ENCODE data around the gene PPP1R9B. TPM values are rescaled to one million over a fixed set of nuclear protein-coding genes. Genes with fewer than 3 reads are reported as not detected.

Gene PPP1R9B
- total RNA-seq, 3 donors from 2014 or later (not counting 1 experiment from before 2014, with no cell fraction given) = 124 to 162 (median 135) TPM

DNA sequence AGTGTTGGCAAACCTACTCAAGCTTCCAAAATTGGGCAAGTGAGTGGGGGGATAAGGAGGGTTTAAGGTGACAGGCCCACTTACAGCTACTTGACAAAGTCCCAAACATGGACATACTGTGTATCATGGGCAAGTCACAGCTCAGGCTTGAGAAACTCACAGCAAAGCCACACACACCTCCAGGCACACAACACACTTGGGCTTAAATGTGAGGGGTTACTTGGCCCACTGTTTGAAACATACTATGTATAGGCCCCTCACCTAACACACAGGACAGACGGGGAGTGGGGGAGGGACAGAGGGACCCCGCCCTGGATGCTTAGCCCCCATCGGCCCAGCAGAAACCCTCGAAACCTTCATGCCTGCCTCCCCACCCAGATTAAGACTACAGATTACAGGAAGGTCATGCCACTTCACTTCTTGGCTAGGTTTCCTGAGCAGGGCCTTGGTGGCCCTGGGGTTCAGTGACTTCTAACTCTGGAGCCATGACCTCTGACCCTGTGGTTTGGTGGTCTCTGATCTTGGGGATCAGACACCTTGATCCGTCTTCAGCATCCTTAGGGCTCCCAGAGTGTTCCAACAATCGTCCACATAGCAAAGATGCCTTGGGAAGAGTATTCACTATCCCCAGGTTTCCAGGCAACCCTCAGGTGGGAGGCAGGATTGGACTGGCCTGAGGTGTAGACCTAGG lies 18.2 kb downstream of the PPP1R9B start:
- ATAC-seq (no peak), DNase-seq (no peak)
- peaks cover 37% of the 10 kb centered on the region for H3K4me1 ChIP-seq (ENCODE audit: control insufficient read depth, insufficient read depth, low read length)
- Mint-ChIP-seq H3K27ac (peak overlapping the region; percentile 70 to 75), H3K4me3 (peak overlapping the region; percentile 59), H3K36me3 (no peaks in the 10 kb centered on the region), H3K4me1 (peaks cover 21 to 50% of the 10 kb centered on the region in 2 donors), H3K9me3 (no peaks in the 10 kb centered on the region), H3K27me3 (ENCODE audit: low read depth in 2 of 2) (peaks cover 6 to 13% of the 10 kb centered on the region in 2 donors)
- TF ChIP-seq, protein P1, sequence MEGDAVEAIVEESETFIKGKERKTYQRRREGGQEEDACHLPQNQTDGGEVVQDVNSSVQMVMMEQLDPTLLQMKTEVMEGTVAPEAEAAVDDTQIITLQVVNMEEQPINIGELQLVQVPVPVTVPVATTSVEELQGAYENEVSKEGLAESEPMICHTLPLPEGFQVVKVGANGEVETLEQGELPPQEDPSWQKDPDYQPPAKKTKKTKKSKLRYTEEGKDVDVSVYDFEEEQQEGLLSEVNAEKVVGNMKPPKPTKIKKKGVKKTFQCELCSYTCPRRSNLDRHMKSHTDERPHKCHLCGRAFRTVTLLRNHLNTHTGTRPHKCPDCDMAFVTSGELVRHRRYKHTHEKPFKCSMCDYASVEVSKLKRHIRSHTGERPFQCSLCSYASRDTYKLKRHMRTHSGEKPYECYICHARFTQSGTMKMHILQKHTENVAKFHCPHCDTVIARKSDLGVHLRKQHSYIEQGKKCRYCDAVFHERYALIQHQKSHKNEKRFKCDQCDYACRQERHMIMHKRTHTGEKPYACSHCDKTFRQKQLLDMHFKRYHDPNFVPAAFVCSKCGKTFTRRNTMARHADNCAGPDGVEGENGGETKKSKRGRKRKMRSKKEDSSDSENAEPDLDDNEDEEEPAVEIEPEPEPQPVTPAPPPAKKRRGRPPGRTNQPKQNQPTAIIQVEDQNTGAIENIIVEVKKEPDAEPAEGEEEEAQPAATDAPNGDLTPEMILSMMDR (IDR thresholded peaks at IDR 0.05) = no peak
- intact Hi-C loops (cut with micrococcal nuclease) = loop anchor here (5.0 kb wide), 1 partner anchor 35 kb away; the partner anchor contains the start of gene SGCA
- 71% methylated on average over 4 of the region's 6 CpGs for WGBS (ENCODE audit: insufficient coverage)
- no peaks in the 10 kb centered on the region for H3K9me3 ChIP-seq (ENCODE audit: control insufficient read depth, insufficient read depth, low read length)
- peaks cover 12% of the 10 kb centered on the region for H3K27me3 ChIP-seq (ENCODE audit: control insufficient read depth, insufficient read depth, low read length)
- no peak overlapping the region for H3K4me3 ChIP-seq (ENCODE audit: low read length)
- peaks cover 30% of the 10 kb centered on the region for H3K36me3 ChIP-seq (ENCODE audit: control insufficient read depth, insufficient read depth, low read length)
- no peak overlapping the region for H3K27ac ChIP-seq (ENCODE audit: low read length)

DNA sequence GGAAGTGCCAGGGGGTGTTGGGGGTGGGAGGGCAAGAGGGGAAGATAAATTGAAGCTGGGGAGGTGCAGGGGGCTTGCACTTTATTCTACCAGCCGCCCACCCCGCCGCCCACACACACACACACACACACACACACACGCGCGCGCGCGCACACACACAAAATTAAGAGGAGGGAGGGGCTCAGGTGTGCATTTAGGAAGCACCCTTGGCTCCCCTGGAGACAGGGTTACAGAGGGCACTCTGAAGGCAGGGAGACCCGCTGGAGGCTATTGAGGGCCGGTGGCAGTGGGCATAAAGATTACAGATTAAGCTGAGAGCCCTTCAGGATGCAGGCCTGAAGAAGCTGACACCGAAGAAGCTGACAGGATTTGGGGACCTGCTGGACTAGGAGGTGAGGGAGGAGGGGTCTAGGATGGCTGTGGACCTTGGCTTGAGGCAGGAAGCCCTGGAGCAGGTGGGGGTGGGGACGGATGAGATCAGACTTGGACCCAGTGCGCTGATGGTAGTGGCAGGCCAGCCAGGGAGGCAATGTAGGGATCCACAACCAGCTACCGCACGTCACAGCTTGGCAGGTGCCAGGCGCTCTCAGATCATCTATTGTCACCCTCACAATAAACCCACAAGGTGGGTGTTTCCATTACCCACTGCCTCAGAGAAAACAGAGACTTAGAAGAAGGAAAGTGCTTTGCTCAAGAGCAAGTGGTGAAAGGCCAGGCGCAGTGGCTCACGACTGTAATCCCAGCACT lies 19.7 kb downstream of the PPP1R9B start:
- Histone ChIP-seq H3K4me1 (ENCODE audit: control insufficient read depth, insufficient read depth, low read length) (peaks cover 40% of the 10 kb centered on the region), H3K36me3 (ENCODE audit: control insufficient read depth, insufficient read depth, low read length) (peaks cover 15% of the 10 kb centered on the region), H3K9me3 (ENCODE audit: control insufficient read depth, insufficient read depth, low read length) (no peaks in the 10 kb centered on the region), H3K27ac (ENCODE audit: low read length) (no peak overlapping the region), H3K4me3 (ENCODE audit: low read length) (peak overlapping the region; percentile 36), H3K27me3 (ENCODE audit: control insufficient read depth, insufficient read depth, low read length) (peaks cover 12% of the 10 kb centered on the region)
- peaks cover 21 to 41% of the 10 kb centered on the region in 2 donors for H3K4me1 Mint-ChIP-seq
- DNase-seq (peak in 1 of 2 donors; percentile 56), ATAC-seq (peak in 1 of 3 donors; percentile 6)
- peak overlapping the region; percentile 70 to 75 for H3K27ac Mint-ChIP-seq
- intact Hi-C loops (cut with micrococcal nuclease) = loop anchor here (5.0 kb wide), 1 partner anchor 37 kb away; the partner anchor contains the start of gene SGCA
- H3K36me3 Mint-ChIP-seq = no peaks in the 10 kb centered on the region
- TF ChIP-seq, protein P1 (IDR thresholded peaks at IDR 0.05) = no peak
- no peaks in the 10 kb centered on the region for H3K9me3 Mint-ChIP-seq
- 60% methylated on average over 16 of the region's 19 CpGs for WGBS (ENCODE audit: insufficient coverage)
- peak overlapping the region; percentile 71 for H3K4me3 Mint-ChIP-seq
- peaks cover 6 to 13% of the 10 kb centered on the region in 2 donors for H3K27me3 Mint-ChIP-seq (ENCODE audit: low read depth in 2 of 2)

DNA sequence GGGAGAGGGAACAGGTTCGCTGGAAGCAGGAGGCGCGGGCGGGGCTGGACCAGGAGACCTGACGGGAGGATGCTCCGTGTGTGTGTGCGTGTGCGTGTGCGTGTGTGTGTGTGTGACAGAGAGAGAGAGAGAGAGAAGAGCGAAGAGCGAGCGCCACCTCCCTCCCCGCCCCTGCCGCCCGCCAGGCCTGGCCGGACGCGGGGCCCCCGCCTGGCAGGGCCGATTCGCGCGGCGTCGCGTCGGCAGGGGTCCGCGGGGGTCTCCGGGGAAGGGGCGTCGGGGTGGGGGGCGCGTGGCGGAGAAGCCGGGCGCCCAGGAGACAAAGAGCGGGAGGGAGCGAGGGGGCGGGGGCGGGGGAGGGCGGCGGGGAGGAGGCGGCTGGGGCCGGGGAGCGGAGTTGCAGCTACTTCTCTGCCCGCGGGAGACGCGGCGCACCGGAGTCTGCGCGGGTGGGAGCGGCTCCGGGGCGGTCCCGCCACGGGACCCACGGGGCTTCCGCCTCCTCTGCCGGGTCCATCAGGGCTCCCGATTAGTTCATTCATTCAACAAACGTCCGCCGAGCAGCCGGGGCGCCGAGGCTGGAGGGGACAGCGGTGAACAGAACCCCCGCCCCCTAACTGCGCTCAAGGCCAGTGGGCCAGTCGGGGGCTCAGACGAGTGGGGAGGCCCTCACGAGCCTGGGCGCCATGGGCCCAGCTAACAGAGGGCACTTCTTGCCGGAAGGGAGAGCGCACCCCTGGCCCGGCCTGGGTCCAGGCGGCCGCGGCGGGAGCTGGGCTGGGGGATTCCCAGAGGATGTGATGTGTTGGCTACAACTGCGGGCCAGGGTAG lies 20.5 kb downstream of the PPP1R9B start, which contains the start of gene SAMD14:
SAMD14 (minus strand) TSS at position 433 of the 831 bp plus-strand sequence. CDS start 5,201 bp downstream, outside the sequence.
- Histone ChIP-seq H3K27ac (ENCODE audit: low read length) (no peak within 1 kb of the TSS), H3K9me3 (ENCODE audit: control insufficient read depth, insufficient read depth, low read length) (no peaks in the 10 kb centered on the region), H3K4me3 (ENCODE audit: low read length) (peak within 1 kb of the TSS; percentile 36), H3K27me3 (ENCODE audit: control insufficient read depth, insufficient read depth, low read length) (peaks cover 12% of the 10 kb centered on the region), H3K36me3 (ENCODE audit: control insufficient read depth, insufficient read depth, low read length) (peaks cover 9% of the 10 kb centered on the region), H3K4me1 (ENCODE audit: control insufficient read depth, insufficient read depth, low read length) (peaks cover 40% of the 10 kb centered on the region)
- DNase-seq (peak; percentile 49 to 76), ATAC-seq (peak; percentile 69 to 73 (median 73))
- H3K27ac Mint-ChIP-seq = peak within 1 kb of the TSS; percentile 70 to 75
- WGBS (ENCODE audit: insufficient coverage) = under 1% methylated on average over 73 of the region's 84 CpGs
- H3K4me1 Mint-ChIP-seq = peaks cover 21 to 41% of the 10 kb centered on the region in 2 donors
- H3K36me3 Mint-ChIP-seq = no peaks in the 10 kb centered on the region
- intact Hi-C loops (cut with micrococcal nuclease) = loop anchor here (5.0 to 10.0 kb wide), 2 partner anchors 37 to 165 kb away; partner anchors contain the start of gene SGCA
- TF ChIP-seq, protein P1 (IDR thresholded peaks at IDR 0.05) = no peak
- H3K9me3 Mint-ChIP-seq = no peaks in the 10 kb centered on the region
- H3K4me3 Mint-ChIP-seq = peak within 1 kb of the TSS; percentile 85
- peaks cover 6 to 13% of the 10 kb centered on the region in 2 donors for H3K27me3 Mint-ChIP-seq (ENCODE audit: low read depth in 2 of 2)
